Ovary (tissue), 9 donors: ENCODE data around the gene ARAP3. TPM values are rescaled to one million over a fixed set of nuclear protein-coding genes. Genes with fewer than 3 reads are reported as not detected.

Source experiments
- DNase-seq, 5 donors: peaks; one replicate each; pipeline ENCODE4 v3.0.0-alpha.2; 2019 to 2020
- H3K27ac ChIP-seq, 2 donors: fragments of 200-600 bp; one replicate each; pipeline versions ENCODE4 v1.5.1 to v1.8.0; 2019 to 2022
- H3K27me3 ChIP-seq: fragments of 200-600 bp; one replicate; pipeline ENCODE4 v1.8.0; 2022
- H3K36me3 ChIP-seq: fragments of 200-600 bp; sonication (generic); one replicate; pipeline ENCODE4 v1.5.1; 2019
- H3K4me1 ChIP-seq: one replicate; pipeline ENCODE4 v1.8.1; 2013; ENCODE audit warnings: mild to moderate bottlenecking, moderate library complexity; ENCODE audit not compliant: insufficient read depth
- H3K4me3 ChIP-seq: fragments of 200-600 bp; sonication (generic); one replicate; pipeline ENCODE4 v1.5.1; 2017
- H3K9me3 ChIP-seq, 2 donors: fragments of 200-600 bp in 1 of 2; sonication (generic) in 1 of 2; one replicate each; pipeline versions ENCODE4 v1.5.1 to v1.8.1; 2013 to 2019; ENCODE audit warnings: mild to moderate bottlenecking in 1 of 2, moderate library complexity in 1 of 2
- EP300 ChIP-seq: sonication (generic); formaldehyde crosslinking; IDR thresholded peaks from one replicate; pipeline ENCODE4 v1.6.1; 2017; ENCODE audit warnings: antibody characterized with exemption
- POLR2A ChIP-seq: fragments of 450-650 bp; IDR thresholded peaks from one replicate; pipeline ENCODE4 v1.6.1; 2017; ENCODE audit warnings: antibody characterized with exemption, mild to moderate bottlenecking, moderate library complexity
- WGBS, 3 donors: extraction: QIAGEN DNeasy Blood & Tissue Kit in 1 of 3; methylation state at CpG; one replicate each; pipeline versions ENCODE4 v1.1.5 to v1.1.7; 2013 to 2017; 5-methylcytosine and 5-hydroxymethylcytosine counted together
- intact Hi-C, 4 donors: fragments of 100-400 bp; cut with DNase I; formaldehyde crosslinking; loops; one replicate each; pipeline versions ENCODE4 v1.11.0 to v1.15.1; 2022 to 2023
- polyA plus RNA-seq, 2 donors: library from polyadenylated mRNA; stranded (reverse); fragments of 200-250 nt in 1 of 2; fragments of 350-450 nt in 1 of 2; fragmentation: Illumina TruSeq in 1 of 2; extraction: RNeasy Lipid Tissue Mini Kit (QIAGEN cat#74804) in 1 of 2; gene quantifications; one replicate each; pipeline ENCODE4 v1.2.3, GENCODE V29; 2013 to 2014
- total RNA-seq, 7 donors: library from RNA; depleted of rRNA in 2 of 7; stranded (reverse); fragments of >200 nt in 2 of 7; fragmentation: NEBNext Ultra II Directional in 3 of 7; extraction: Animal tissue kit (Norgen Biotek cat#: 25700) in 3 of 7; gene quantifications; one replicate each; pipeline versions ENCODE4 v1.1.0 to v1.2.4, GENCODE V29; 2016 to 2023
- TF ChIP-seq, protein P1 (sequence below), 3 donors: fragments of 450-650 bp in 2 of 3; fragments of 200-600 bp in 1 of 3; IDR thresholded peaks; one replicate each; pipeline versions ENCODE4 v1.5.1 to v1.8.0; 2016 to 2022; ENCODE audit warnings: antibody characterized with exemption in 3 of 3, mild to moderate bottlenecking in 1 of 3
- donor health status: DM: no; HTN: no; CAD: no; lungs with moderate emphysema.
- donor health status: DM: no; HTN: no; CAD: no.
- donor health status: Bipolar disorder and iron deficiency.
- donor health status: DM: yes; HTN: yes; CAD: no.
- donor health status: DM: no; HTN: no; CAD: no.
- donor health status: DM: yes; HTN: yes; CAD: no.

The ARAP3 gene
- total and polyA plus RNA-seq, 9 donors, result 3.5 to 11.2 (median 8.0) TPM

DNA sequence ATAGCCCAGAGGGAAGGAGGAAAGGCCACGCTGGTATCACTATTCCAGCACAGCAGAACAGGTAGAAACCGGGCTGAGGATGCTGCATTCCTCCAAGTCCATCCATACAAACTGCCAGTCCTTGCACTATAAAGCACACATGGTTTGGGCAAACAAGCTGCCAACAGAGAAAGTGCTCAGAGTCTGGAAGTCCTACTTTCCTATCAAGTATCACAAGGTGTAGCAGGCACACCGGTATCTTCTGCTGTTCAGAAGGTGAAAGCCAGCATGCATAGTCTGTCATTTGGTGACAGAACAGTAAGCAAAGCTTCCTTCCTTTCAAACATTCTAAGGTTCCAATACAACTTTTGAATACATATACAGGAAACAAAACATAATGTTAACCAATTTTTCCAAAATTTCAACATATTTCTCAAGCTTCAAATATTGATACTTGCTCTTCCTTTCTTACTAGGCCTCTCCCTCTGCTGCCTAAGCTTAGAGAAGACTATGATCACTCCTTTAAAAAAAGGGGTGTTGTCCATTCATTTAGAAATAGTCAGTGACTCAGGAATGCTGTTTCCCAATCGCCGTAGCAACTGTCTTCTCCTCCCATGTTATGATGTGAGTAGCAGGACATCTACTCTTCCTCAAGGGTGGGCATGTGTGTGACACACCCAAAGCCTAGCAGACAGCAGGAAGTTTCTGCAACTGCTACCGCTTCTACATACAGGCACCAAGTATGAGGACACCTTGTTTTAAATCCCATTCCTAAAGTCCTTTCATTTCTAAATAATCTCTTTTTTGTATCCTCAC lies 77.9 kb downstream of the ARAP3 start:
- DNase-seq, result peak in 1 of 5 donors; percentile 57
- Histone ChIP-seq H3K36me3 (no peaks in the 10 kb centered on the region), H3K27ac (no peak overlapping the region), H3K27me3 (no peaks in the 10 kb centered on the region), H3K4me1 (no peaks in the 10 kb centered on the region), H3K9me3 (no peaks in the 10 kb centered on the region), H3K4me3 (no peak overlapping the region)
- intact Hi-C loops, result no loop called here
- TF ChIP-seq, protein P1, sequence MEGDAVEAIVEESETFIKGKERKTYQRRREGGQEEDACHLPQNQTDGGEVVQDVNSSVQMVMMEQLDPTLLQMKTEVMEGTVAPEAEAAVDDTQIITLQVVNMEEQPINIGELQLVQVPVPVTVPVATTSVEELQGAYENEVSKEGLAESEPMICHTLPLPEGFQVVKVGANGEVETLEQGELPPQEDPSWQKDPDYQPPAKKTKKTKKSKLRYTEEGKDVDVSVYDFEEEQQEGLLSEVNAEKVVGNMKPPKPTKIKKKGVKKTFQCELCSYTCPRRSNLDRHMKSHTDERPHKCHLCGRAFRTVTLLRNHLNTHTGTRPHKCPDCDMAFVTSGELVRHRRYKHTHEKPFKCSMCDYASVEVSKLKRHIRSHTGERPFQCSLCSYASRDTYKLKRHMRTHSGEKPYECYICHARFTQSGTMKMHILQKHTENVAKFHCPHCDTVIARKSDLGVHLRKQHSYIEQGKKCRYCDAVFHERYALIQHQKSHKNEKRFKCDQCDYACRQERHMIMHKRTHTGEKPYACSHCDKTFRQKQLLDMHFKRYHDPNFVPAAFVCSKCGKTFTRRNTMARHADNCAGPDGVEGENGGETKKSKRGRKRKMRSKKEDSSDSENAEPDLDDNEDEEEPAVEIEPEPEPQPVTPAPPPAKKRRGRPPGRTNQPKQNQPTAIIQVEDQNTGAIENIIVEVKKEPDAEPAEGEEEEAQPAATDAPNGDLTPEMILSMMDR (IDR thresholded peaks at IDR 0.05), result no peak
- TF ChIP-seq POLR2A, result no peak
- TF ChIP-seq EP300, result no peak
- 63 to 69% (median 64%) methylated on average over 6 of the region's 6 CpGs for WGBS, 3 donors

Other genes with a start within 250 kb of the ARAP3 start
- gene PCDHGC3, start 206.3 kb downstream of the ARAP3 start, total RNA-seq, result 10 to 100 TPM; 19.6 to 85.3 (median 67.7) TPM
- gene PCDHGC3, start 206.3 kb downstream of the ARAP3 start, polyA plus RNA-seq, result 10 to 100 TPM; 63.1 to 92.9 TPM
- 1 to 10 TPM; 1.0 to 4.5 (median 2.4) TPM for gene PCDHGC4, start 197.2 kb downstream of the ARAP3 start, total RNA-seq
- gene PCDHGC4, start 197.2 kb downstream of the ARAP3 start, polyA plus RNA-seq, result under 1 TPM; 0.22 to 0.32 TPM
- gene PCDHGC5, start 193.1 kb downstream of the ARAP3 start, total RNA-seq, result 1 to 10 TPM; 1.4 to 3.5 (median 2.0) TPM
- under 1 TPM; 0.19 to 0.48 TPM for gene PCDHGC5, start 193.1 kb downstream of the ARAP3 start, polyA plus RNA-seq
- 10 to 100 TPM; 28.0 to 51.0 (median 44.0) TPM for gene DIAPH1, start 63.2 kb downstream of the ARAP3 start, total RNA-seq
- gene DIAPH1, start 63.2 kb downstream of the ARAP3 start, polyA plus RNA-seq, result 10 to 100 TPM; 21.2 to 45.6 TPM
- gene HDAC3, start 45.4 kb downstream of the ARAP3 start, total RNA-seq, result 10 to 100 TPM; 34.2 to 55.6 (median 49.4) TPM
- gene HDAC3, start 45.4 kb downstream of the ARAP3 start, polyA plus RNA-seq, result 10 to 100 TPM; 43.3 to 73.8 TPM
- 1 to 10 TPM in 5 of 7 donors, under 1 TPM in 2; 0.58 to 3.0 (median 1.5) TPM for gene RELL2, start 45.2 kb downstream of the ARAP3 start, total RNA-seq
- 1 to 10 TPM in 1 of 2 donors, not detected in 1; 1.9 TPM for gene RELL2, start 45.2 kb downstream of the ARAP3 start, polyA plus RNA-seq
- 10 to 100 TPM; 21.1 to 35.2 (median 25.0) TPM for gene FCHSD1, start 30.8 kb downstream of the ARAP3 start, total RNA-seq
- 10 to 100 TPM; 10.4 to 21.8 TPM for gene FCHSD1, start 30.8 kb downstream of the ARAP3 start, polyA plus RNA-seq
- 10 to 100 TPM in 2 of 7 donors, 1 to 10 TPM in 5; 3.2 to 13.8 (median 8.8) TPM for gene PCDH1, start 196.2 kb upstream of the ARAP3 start, total RNA-seq
- gene PCDH1, start 196.2 kb upstream of the ARAP3 start, polyA plus RNA-seq, result 1 to 10 TPM; 4.1 to 7.0 TPM
- 10 to 100 TPM; 42.1 to 69.8 (median 52.9) TPM for gene DELE1, start 241.6 kb upstream of the ARAP3 start, total RNA-seq
- 10 to 100 TPM; 39.0 to 43.4 TPM for gene DELE1, start 241.6 kb upstream of the ARAP3 start, polyA plus RNA-seq